ENCODE measurements around the gene ISG20.

Gene ISG20

GRCh38 chr15:88703533-88703932 lies 64.7 kb downstream of the ISG20 start:
- TF ChIP-seq CEBPB (IDR thresholded peaks at IDR 0.05) (no peak), RAD21 (IDR thresholded peaks at IDR 0.05; ENCODE audit: low read depth) (no peak), ZBTB7A (IDR thresholded peaks at IDR 0.05; ENCODE audit: low read depth) (no peak)
- TF ChIP-seq, protein P1, sequence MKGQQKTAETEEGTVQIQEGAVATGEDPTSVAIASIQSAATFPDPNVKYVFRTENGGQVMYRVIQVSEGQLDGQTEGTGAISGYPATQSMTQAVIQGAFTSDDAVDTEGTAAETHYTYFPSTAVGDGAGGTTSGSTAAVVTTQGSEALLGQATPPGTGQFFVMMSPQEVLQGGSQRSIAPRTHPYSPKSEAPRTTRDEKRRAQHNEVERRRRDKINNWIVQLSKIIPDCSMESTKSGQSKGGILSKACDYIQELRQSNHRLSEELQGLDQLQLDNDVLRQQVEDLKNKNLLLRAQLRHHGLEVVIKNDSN (IDR thresholded peaks at IDR 0.05) = no peak

DNA sequence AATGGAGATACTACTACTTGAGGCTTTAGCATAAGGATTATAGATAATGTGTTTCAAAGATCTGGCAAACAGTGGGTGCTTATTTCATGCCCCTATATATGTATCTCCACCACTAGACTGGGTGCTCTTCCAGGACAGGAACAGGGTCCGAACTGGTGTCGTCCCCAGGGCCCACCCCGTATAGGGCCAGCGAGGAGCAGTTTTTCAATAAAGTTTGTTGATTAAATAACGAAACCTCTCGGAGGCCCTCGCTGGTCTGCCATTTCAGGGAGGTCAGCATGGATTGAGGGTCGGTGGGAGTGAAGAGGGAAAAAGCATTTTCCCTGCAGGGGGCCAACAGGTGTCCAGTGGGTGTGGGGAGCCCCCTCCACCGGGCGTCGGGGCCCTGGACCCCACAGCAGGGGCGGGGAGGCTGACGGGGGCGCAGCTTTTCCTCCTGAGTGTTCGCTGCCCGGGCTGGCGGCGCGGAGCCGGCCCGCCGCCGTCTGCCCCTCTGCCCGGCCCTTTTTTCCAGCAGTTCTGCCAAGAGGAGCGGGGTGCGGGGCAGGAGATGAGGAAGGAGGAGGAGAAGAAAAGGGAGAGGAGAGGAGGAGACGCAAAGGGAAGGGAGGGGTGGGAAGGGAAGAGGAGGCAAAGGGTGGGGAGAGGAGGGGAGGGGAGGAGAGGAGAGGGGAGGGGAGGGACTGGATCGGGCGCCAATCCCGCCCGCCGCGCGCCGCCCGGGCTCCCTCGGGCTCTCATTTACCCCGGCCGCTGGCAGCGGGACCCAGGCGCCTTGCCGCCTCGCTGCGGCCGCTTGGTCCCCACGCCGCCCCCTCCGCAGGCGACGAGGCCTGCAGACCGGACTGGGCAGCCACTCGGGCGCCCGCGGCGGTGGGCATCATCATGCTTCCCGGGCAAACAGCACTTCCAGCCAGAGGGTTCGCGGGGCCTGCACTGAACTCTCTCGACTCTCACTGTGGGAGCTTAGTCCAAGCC lies 66.3 kb downstream of the ISG20 start:
- TF ChIP-seq REST (IDR thresholded peaks at IDR 0.05; ENCODE audit: low read depth) = no peak
- TF ChIP-seq TCF12 (IDR thresholded peaks at IDR 0.05; ENCODE audit: low read depth) = no peak
- TF ChIP-seq FOXM1 (IDR thresholded peaks at IDR 0.05; ENCODE audit: borderline replicate concordance, low read depth) = no peak
- no peak for TF ChIP-seq EP300 (IDR thresholded peaks at IDR 0.05; ENCODE audit: borderline replicate concordance)
- TF ChIP-seq YY1 (IDR thresholded peaks at IDR 0.05; ENCODE audit: low read depth) = no peak
- no peak for TF ChIP-seq RAD21 (IDR thresholded peaks at IDR 0.05; ENCODE audit: low read depth)
- no peak for TF ChIP-seq MAX (IDR thresholded peaks at IDR 0.05)
- no peak for TF ChIP-seq CEBPB (IDR thresholded peaks at IDR 0.05)
- TF ChIP-seq, protein P1 (IDR thresholded peaks at IDR 0.05) = no peak
- TF ChIP-seq CREB1 (IDR thresholded peaks at IDR 0.05; ENCODE audit: low read depth) = no peak
- TF ChIP-seq EGR1 (IDR thresholded peaks at IDR 0.05) = no peak
- TF ChIP-seq ZBTB7A (IDR thresholded peaks at IDR 0.05; ENCODE audit: low read depth) = no peak
- TF ChIP-seq TEAD4 (IDR thresholded peaks at IDR 0.05) = no peak

GRCh38 chr15:88705769-88706165 lies 67.0 kb downstream of the ISG20 start:
- TF ChIP-seq TAF1 (IDR thresholded peaks at IDR 0.05; ENCODE audit: low read depth) (no peak), YY1 (IDR thresholded peaks at IDR 0.05; ENCODE audit: low read depth) (no peak), REST (IDR thresholded peaks at IDR 0.05; ENCODE audit: low read depth) (no peak), RAD21 (IDR thresholded peaks at IDR 0.05; ENCODE audit: low read depth) (no peak), FOXM1 (IDR thresholded peaks at IDR 0.05; ENCODE audit: borderline replicate concordance, low read depth) (no peak), MAX (IDR thresholded peaks at IDR 0.05) (no peak), NFIC (IDR thresholded peaks at IDR 0.05) (no peak), EP300 (IDR thresholded peaks at IDR 0.05; ENCODE audit: borderline replicate concordance) (no peak), TCF12 (IDR thresholded peaks at IDR 0.05; ENCODE audit: low read depth) (no peak), CEBPB (IDR thresholded peaks at IDR 0.05) (no peak), EGR1 (IDR thresholded peaks at IDR 0.05) (no peak), TEAD4 (IDR thresholded peaks at IDR 0.05) (no peak), ZBTB7A (IDR thresholded peaks at IDR 0.05; ENCODE audit: low read depth) (no peak), CREB1 (IDR thresholded peaks at IDR 0.05; ENCODE audit: low read depth) (no peak)
- TF ChIP-seq, protein P1 (IDR thresholded peaks at IDR 0.05) = no peak

All from Ishikawa (cell line).